GM12874 (cell line): Measurements from ENCODE around the gene SUGCT.

Experiments used
- TF ChIP-seq, protein P1 (sequence below): IDR thresholded peaks from 2 replicates; pipeline ENCODE4 v1.5.1; 2011; ENCODE audit warnings: low read depth, mild to moderate bottlenecking, control low read depth, low read length, moderate library complexity; ENCODE audit not compliant: insufficient read depth

The SUGCT gene

DNA sequence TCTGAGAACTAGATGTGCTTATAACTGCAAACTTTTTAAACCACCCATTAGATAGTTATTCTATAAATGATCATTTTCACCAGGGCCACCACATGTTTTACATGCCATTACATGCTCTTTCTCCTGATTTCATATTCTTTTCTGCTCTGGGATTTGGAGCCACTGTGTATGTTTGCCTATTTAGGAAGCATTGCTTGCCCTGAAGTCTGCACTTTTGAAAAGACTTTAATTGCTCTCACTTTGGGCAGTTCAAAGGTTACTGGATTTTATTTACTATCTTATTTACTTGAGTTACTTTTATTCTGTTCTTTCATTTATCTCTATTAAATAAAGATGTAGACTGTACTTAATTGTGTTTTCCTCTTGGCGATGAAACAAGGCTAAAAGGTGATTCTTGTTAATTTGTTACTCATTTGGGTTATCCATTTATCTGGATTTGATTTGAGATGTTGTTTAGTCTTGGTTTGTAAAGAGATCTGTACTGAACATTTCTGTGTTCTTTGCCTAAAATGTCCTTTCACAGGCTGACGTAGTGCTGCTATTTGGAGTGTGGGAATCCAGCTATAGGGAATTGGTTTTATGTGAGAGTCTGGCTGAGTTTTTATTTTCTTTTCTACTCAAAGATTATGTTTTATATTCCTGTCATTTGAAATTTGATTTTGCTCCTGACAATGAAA is 88.8 kb downstream of the SUGCT start:
- TF ChIP-seq, protein P1, sequence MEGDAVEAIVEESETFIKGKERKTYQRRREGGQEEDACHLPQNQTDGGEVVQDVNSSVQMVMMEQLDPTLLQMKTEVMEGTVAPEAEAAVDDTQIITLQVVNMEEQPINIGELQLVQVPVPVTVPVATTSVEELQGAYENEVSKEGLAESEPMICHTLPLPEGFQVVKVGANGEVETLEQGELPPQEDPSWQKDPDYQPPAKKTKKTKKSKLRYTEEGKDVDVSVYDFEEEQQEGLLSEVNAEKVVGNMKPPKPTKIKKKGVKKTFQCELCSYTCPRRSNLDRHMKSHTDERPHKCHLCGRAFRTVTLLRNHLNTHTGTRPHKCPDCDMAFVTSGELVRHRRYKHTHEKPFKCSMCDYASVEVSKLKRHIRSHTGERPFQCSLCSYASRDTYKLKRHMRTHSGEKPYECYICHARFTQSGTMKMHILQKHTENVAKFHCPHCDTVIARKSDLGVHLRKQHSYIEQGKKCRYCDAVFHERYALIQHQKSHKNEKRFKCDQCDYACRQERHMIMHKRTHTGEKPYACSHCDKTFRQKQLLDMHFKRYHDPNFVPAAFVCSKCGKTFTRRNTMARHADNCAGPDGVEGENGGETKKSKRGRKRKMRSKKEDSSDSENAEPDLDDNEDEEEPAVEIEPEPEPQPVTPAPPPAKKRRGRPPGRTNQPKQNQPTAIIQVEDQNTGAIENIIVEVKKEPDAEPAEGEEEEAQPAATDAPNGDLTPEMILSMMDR: no peak

DNA sequence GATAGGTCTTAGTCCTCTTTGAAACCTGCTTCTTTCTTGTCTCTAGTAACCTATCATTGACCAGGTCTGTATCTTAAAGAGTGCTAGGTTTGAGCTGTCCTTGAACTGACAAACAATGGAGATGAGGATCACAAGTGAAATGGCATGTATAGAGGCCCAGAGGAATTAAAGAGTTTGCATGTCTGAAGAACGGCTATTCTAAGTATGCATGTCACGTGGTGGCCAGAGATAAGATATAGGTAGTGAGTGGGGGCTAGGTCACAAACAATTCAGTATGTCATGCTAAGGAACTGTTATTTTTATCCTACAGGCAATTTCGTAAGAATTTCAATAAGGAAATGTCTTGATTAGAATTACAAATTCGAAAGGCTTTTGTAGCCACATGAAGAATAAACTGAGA is 95.3 kb downstream of the SUGCT start:
- TF ChIP-seq, protein P1: no peak

DNA sequence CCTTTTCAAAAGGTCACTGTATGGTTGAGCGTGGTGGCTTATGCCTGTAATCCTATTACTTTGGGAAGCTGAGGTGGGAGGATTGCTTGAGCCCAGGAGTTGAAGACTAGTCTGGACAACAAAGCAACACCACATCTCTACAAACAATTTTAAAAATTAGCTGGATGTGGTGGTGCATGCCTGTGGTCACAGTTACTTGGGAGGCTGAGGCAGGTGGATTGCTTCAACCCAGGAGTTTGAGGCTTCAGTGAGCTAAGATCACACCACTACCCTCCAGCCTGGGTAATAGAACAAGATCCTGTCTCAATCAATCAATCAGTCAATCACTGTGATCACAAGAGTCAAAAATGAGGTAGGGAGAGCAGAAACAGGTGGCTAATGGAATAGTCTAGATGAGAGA is 97.0 kb downstream of the SUGCT start:
- TF ChIP-seq, protein P1: no peak

DNA sequence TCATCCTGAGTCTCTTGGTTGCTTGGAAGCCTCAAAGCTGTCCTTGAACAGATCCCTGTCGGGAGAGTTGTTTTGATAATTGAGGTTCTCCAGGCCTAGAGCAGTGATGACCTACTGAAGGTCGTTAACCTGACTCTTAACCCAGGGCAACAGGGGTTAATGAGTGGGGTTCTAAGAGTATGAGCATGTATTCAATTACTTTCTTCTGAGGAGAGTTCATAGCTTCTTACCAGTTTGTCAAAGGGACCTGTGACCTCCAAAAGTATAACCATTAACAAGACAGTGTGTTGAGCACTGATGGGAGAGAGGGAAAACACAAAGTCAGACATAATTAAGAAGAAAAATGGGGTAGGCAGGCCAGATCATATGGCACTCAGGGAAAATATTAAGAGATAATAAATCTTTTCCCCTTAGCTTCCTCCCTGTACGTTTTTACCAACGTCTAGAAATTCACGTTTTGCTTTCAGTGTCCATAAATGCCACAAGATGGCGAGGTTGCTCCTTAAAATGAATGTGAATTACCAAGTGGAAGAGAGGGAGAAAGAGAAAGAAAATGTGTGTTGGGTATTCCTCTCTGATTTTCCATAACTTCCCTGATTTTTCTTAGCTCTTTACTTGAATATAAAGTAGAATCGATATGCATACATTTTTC is 97.6 kb downstream of the SUGCT start:
- TF ChIP-seq, protein P1: peak; percentile 44; the same call in 1 of the 2 replicates

DNA sequence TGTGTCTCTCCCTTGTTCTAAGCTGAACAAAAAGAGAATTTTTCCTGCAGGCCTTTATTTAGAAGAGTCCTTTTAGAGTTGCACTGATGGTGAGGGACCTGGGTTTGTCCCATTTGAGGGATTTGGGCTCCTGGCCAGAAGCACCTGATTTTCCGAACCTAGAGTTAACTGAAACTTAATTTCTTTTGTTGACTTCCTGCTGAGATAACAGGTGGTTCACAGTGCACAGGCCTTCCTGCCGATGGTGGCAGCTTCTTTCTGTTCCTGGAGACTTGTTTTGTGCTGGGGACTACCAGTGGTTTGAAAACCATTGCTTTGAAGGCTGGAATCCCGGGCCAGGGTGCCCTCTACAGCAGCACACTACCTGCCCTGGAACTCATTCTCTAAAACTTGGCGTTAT is 99.2 kb downstream of the SUGCT start:
- TF ChIP-seq, protein P1: no peak

DNA sequence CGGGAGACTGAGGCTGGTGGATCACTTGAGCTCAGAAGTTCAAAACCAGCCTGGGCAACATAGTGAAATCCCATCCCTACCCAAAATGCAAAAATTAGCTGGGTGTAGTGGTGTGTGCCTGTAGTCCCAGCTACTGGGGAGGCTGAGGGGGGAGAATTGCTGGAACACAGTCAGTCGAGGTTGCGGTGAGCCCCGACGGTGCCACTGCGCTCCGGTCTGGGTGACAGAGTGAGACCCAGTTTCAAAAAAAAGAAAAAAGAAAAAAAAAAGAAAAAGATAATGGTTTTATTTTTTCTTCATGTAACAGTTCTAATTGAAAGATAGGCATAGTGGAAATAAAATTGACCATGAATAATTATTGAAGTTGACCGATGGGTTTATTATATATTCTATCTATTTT is 99.9 kb downstream of the SUGCT start:
- TF ChIP-seq, protein P1: no peak

DNA sequence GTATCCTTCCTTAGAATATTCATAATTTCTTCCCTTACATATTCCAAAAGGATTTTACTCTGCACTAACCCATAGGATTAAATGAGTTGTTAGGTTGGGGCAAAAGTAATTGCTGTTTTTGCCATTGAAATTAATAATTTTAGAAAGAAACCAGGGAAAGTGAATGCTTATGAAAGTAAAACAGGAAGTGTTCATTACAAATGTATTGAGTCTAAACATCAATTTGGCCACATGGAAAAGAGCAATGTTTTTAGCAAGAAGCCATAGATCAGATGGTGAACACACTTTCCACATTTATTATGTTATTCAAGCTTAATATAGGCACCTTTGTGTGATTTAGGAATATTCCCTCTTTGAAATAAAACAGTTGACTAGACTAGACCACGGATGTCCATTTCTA is 102.9 kb downstream of the SUGCT start:
- TF ChIP-seq, protein P1: no peak
